ENCODE data around the gene C2CD2L.
"Not testable (repeated sequence)": the region's sequence is repeated elsewhere in the genome, so short reads cannot be mapped to it uniquely, and the experiment has no call there.

Gene C2CD2L

GRCh38 chr11:119093942-119094815, 13.0 kb upstream of the C2CD2L start:
- FAIRE-seq: no peak

GRCh38 chr11:119094816-119095065, 12.4 kb upstream of the C2CD2L start:
- FAIRE-seq: no peak

GRCh38 chr11:119095066-119095880, 11.9 kb upstream of the C2CD2L start:
- peak; percentile 99 for FAIRE-seq

- no peak for FAIRE-seq
Measured at GRCh38 chr11:119099711-119100110, 7.4 kb upstream of the C2CD2L start.

GRCh38 chr11:119100246-119100970, 6.7 kb upstream of the C2CD2L start:
- peak; percentile 83 for FAIRE-seq

- FAIRE-seq: no peak
Measured at GRCh38 chr11:119100994-119101758, 6.0 kb upstream of the C2CD2L start.

GRCh38 chr11:119101759-119102423, 5.3 kb upstream of the C2CD2L start, which contains the start of gene DPAGT1:
DPAGT1 (minus strand) TSS chr11:119101853; CDS start chr11:119101655, 198 bp downstream.
- peak; percentile 95 for FAIRE-seq

- not testable (repeated sequence) for FAIRE-seq
Measured at GRCh38 chr11:119103161-119103664, 3.9 kb upstream of the C2CD2L start.

GRCh38 chr11:119103793-119104192, 3.4 kb upstream of the C2CD2L start:
- no peak for FAIRE-seq

GRCh38 chr11:119107538-119108145, 498 bp downstream of the C2CD2L start:
- FAIRE-seq: no peak

- FAIRE-seq: no peak
Measured at GRCh38 chr11:119108146-119108856, 1.2 kb downstream of the C2CD2L start.

GRCh38 chr11:119108857-119109221, 1.7 kb downstream of the C2CD2L start:
- no peak for FAIRE-seq

- no peak for FAIRE-seq
Measured at GRCh38 chr11:119109843-119110242, 2.7 kb downstream of the C2CD2L start.

GRCh38 chr11:119110439-119110838, 3.3 kb downstream of the C2CD2L start:
- FAIRE-seq: no peak

- FAIRE-seq: no peak
Measured at GRCh38 chr11:119111361-119111925, 4.3 kb downstream of the C2CD2L start.

GRCh38 chr11:119112314-119113020, 5.3 kb downstream of the C2CD2L start:
- no peak for FAIRE-seq

- FAIRE-seq: no peak
Measured at GRCh38 chr11:119113716-119114115, 6.6 kb downstream of the C2CD2L start.

- FAIRE-seq: no peak
Measured at GRCh38 chr11:119114351-119114750, 7.2 kb downstream of the C2CD2L start.

- FAIRE-seq: no peak
Measured at GRCh38 chr11:119115484-119116234, 8.5 kb downstream of the C2CD2L start.
